ENCODE results near the gene DUSP22. TPM values are rescaled to one million over a fixed set of nuclear protein-coding genes. Genes with fewer than 3 reads are reported as not detected.
A peak's percentile ranks its signal among the peaks of the same experiment; 100 is the strongest.
"Not testable (repeated sequence)": the region's sequence is repeated elsewhere in the genome, so short reads cannot be mapped to it uniquely, and the experiment has no call there.

The DUSP22 gene
- total RNA-seq, 1 donor from 2014 or later, result 40.0 TPM

GRCh38 chr6:324729-325125 lies 32.4 kb downstream of the DUSP22 start:
- Histone ChIP-seq H3K27me3 (no peaks in the 10 kb centered on the region), H3K4me3 (no peak overlapping the region), H2AFZ (replicated peaks) (no peak overlapping the region), H3K4me2 (no peak overlapping the region), H3K36me3 (no peaks in the 10 kb centered on the region), H3K9ac (no peak overlapping the region), H3F3A (ENCODE audit: low read depth) (no peaks in the 10 kb centered on the region), H4K20me1 (ENCODE audit: low read depth) (no peaks in the 10 kb centered on the region), H3K79me2 (ENCODE audit: low read depth) (no peaks in the 10 kb centered on the region), H3K4me1 (no peaks in the 10 kb centered on the region), H3K27ac (no peak overlapping the region), H3K9me3 (ENCODE audit: low read depth) (no peaks in the 10 kb centered on the region)
- H3K9me3 Mint-ChIP-seq, result peaks cover 15% of the 10 kb centered on the region
- H3K27me3 Mint-ChIP-seq (ENCODE audit: insufficient read depth, low read depth), result peaks cover 7% of the 10 kb centered on the region
- H3K36me3 Mint-ChIP-seq, result peaks cover 4% of the 10 kb centered on the region
- no peak overlapping the region for H3K4me3 Mint-ChIP-seq
- no peak for TF ChIP-seq CTCF (IDR thresholded peaks at IDR 0.05)
- no peak for TF ChIP-seq EZH2 (IDR thresholded peaks at IDR 0.05)
- TF ChIP-seq EZH2phosphoT487 (IDR thresholded peaks at IDR 0.05), result no peak
- DNase-seq (ENCODE audit: low spot score), result peak; percentile 44
- peaks cover 2% of the 10 kb centered on the region for H3K4me1 Mint-ChIP-seq
- H3K27ac Mint-ChIP-seq, result no peak overlapping the region

GRCh38 chr6:325161-325860 lies 33.0 kb downstream of the DUSP22 start:
- not testable (repeated sequence) for DNase-seq (ENCODE audit: low spot score); H3K36me3 ChIP-seq; H3K27me3 ChIP-seq; H3K4me1 Mint-ChIP-seq; H3K4me3 ChIP-seq; H3K36me3 Mint-ChIP-seq; H3K27me3 Mint-ChIP-seq (ENCODE audit: insufficient read depth, low read depth); H3K27ac Mint-ChIP-seq; H3K4me2 ChIP-seq; H3K4me3 Mint-ChIP-seq; H3K4me1 ChIP-seq; H2AFZ ChIP-seq (replicated peaks); H3K9ac ChIP-seq; H3K79me2 ChIP-seq (ENCODE audit: low read depth); H3K27ac ChIP-seq; H4K20me1 ChIP-seq (ENCODE audit: low read depth); H3F3A ChIP-seq (ENCODE audit: low read depth); H3K9me3 ChIP-seq (ENCODE audit: low read depth)
- H3K9me3 Mint-ChIP-seq, result peaks cover 15% of the 10 kb centered on the region

GRCh38 chr6:326066-326465 lies 33.8 kb downstream of the DUSP22 start:
- not testable (repeated sequence) for H3K36me3 ChIP-seq; H2AFZ ChIP-seq (replicated peaks); H3K36me3 Mint-ChIP-seq; H3K27ac Mint-ChIP-seq; H3K27me3 ChIP-seq; H3K4me1 ChIP-seq; H3F3A ChIP-seq (ENCODE audit: low read depth); DNase-seq (ENCODE audit: low spot score); H3K9me3 ChIP-seq (ENCODE audit: low read depth); H3K4me3 ChIP-seq; H4K20me1 ChIP-seq (ENCODE audit: low read depth); H3K27me3 Mint-ChIP-seq (ENCODE audit: insufficient read depth, low read depth); H3K27ac ChIP-seq; H3K4me1 Mint-ChIP-seq; H3K79me2 ChIP-seq (ENCODE audit: low read depth); H3K9ac ChIP-seq; H3K4me3 Mint-ChIP-seq; H3K4me2 ChIP-seq
- H3K9me3 Mint-ChIP-seq, result peaks cover 15% of the 10 kb centered on the region

GRCh38 chr6:326896-327537 lies 34.7 kb downstream of the DUSP22 start:
- no peaks in the 10 kb centered on the region for H3K36me3 ChIP-seq
- H3K27me3 ChIP-seq, result no peaks in the 10 kb centered on the region
- H3K4me2 ChIP-seq, result no peak overlapping the region
- Mint-ChIP-seq H3K4me3 (no peak overlapping the region), H3K9me3 (peaks cover 15% of the 10 kb centered on the region), H3K4me1 (peaks cover 2% of the 10 kb centered on the region), H3K27ac (no peak overlapping the region), H3K36me3 (peaks cover 4% of the 10 kb centered on the region), H3K27me3 (ENCODE audit: insufficient read depth, low read depth) (peaks cover 7% of the 10 kb centered on the region)
- H3K4me1 ChIP-seq, result no peaks in the 10 kb centered on the region
- DNase-seq (ENCODE audit: low spot score), result no peak
- no peak overlapping the region for H2AFZ ChIP-seq (replicated peaks)
- H3K79me2 ChIP-seq (ENCODE audit: low read depth), result no peaks in the 10 kb centered on the region
- H4K20me1 ChIP-seq (ENCODE audit: low read depth), result no peaks in the 10 kb centered on the region
- H3K27ac ChIP-seq, result no peak overlapping the region
- no peaks in the 10 kb centered on the region for H3F3A ChIP-seq (ENCODE audit: low read depth)
- no peaks in the 10 kb centered on the region for H3K9me3 ChIP-seq (ENCODE audit: low read depth)
- H3K9ac ChIP-seq, result no peak overlapping the region
- H3K4me3 ChIP-seq, result no peak overlapping the region
- no peak for TF ChIP-seq EZH2phosphoT487 (IDR thresholded peaks at IDR 0.05)
- no peak for TF ChIP-seq CTCF (IDR thresholded peaks at IDR 0.05)
- no peak for TF ChIP-seq EZH2 (IDR thresholded peaks at IDR 0.05)
